Transverse colon (tissue), 4 donors: ENCODE data around the gene CSNK1G1. TPM values are rescaled to one million over a fixed set of nuclear protein-coding genes. Genes with fewer than 3 reads are reported as not detected.

Experiments used
- DNase-seq: peaks from one replicate; pipeline ENCODE4 v3.0.0-alpha.2; 2019
- H3K27ac ChIP-seq, 4 donors: fragments of 200-600 bp; sonication (generic); 2 replicates each; pipeline ENCODE4 v1.5.1; 2016 to 2018; ENCODE audit warnings: inconsistent platforms in 4 of 4
- H3K27me3 ChIP-seq: fragments of 200-600 bp; sonication (generic); 2 replicates; pipeline ENCODE4 v1.5.1; 2017; ENCODE audit warnings: inconsistent platforms
- H3K36me3 ChIP-seq, 4 donors: fragments of 200-600 bp; sonication (generic); 2 replicates each; pipeline ENCODE4 v1.5.1; 2017 to 2019; ENCODE audit warnings: inconsistent platforms in 4 of 4
- H3K4me1 ChIP-seq, 4 donors: fragments of 200-600 bp; sonication (generic); 2 replicates each; pipeline ENCODE4 v1.5.1; 2017 to 2020; ENCODE audit warnings: inconsistent platforms in 4 of 4
- H3K4me3 ChIP-seq, 4 donors: fragments of 200-600 bp; sonication (generic); 1 replicate in 1 of 4; 2 replicates in 3 of 4; pipeline versions ENCODE4 v1.5.1 to v1.6.1; 2017 to 2019; ENCODE audit warnings: inconsistent platforms in 4 of 4
- H3K9me3 ChIP-seq, 2 donors: fragments of 200-600 bp; sonication (generic); 2 replicates each; pipeline ENCODE4 v1.5.1; 2017 to 2019; ENCODE audit warnings: inconsistent platforms in 2 of 2
- EP300 ChIP-seq: sonication (generic); formaldehyde crosslinking; IDR thresholded peaks from one replicate; pipeline ENCODE4 v1.6.1; 2017; ENCODE audit warnings: antibody characterized with exemption, low read depth
- POLR2A ChIP-seq: fragments of 450-650 bp; IDR thresholded peaks from one replicate; pipeline ENCODE4 v1.6.1; 2016; ENCODE audit warnings: antibody characterized with exemption, mild to moderate bottlenecking, moderate library complexity
- POLR2AphosphoS5 ChIP-seq, 3 donors: sonication (generic); formaldehyde crosslinking; IDR thresholded peaks; one replicate each; pipeline ENCODE4 v1.6.1; 2016; ENCODE audit warnings: antibody characterized with exemption in 3 of 3
- whole genome bisulfite sequencing, 2 donors: methylation state at CpG; one replicate each; pipeline ENCODE4 v1.1.5; 2018; ENCODE audit warnings: low coverage in 1 of 2; 5-methylcytosine and 5-hydroxymethylcytosine counted together
- in situ Hi-C, 4 donors: fragments of 200-750 bp; cut with MboI; loops; one replicate each; pipeline versions ENCODE4 v1.15.0 to v1.15.1; 2017; ENCODE audit warnings: low sequenced_read_pairs in 3 of 4, low pct_ligation_motif_present in 1 of 4, low pct_unique_long_range_greater_than_20kb in 1 of 4
- intact Hi-C: fragments of 100-400 bp; cut with DNase I; formaldehyde crosslinking; loops from one replicate; pipeline ENCODE4 v1.15.1; 2023; ENCODE audit warnings: low total_unique reads
- small RNA-seq, 4 donors: library from RNA; depleted of rRNA; stranded (forward); fragments of <200 nt; gene quantifications; one replicate each; pipeline ENCODE3, GENCODE V24; 2016
- total RNA-seq, 4 donors: library from RNA; depleted of rRNA; stranded (reverse); fragments of >200 nt; gene quantifications; one replicate each; pipeline ENCODE4 v1.1.0, GENCODE V29; 2016
- TF ChIP-seq, protein P1 (sequence below), 5 experiments: fragments of 200-600 bp in 3 of 5; fragments of 450-650 bp in 2 of 5; sonication (generic) in 3 of 5; IDR thresholded peaks; 1 replicate in 2 of 5; 2 replicates in 3 of 5; pipeline ENCODE4 v1.5.1; 2016 to 2017; ENCODE audit warnings: antibody characterized with exemption in 5 of 5, inconsistent platforms in 3 of 5, mild to moderate bottlenecking in 2 of 5, moderate library complexity in 1 of 5

Gene CSNK1G1
- total RNA-seq, 4 donors from 2014 or later, result 6.2 to 34.4 (median 19.7) TPM

DNA sequence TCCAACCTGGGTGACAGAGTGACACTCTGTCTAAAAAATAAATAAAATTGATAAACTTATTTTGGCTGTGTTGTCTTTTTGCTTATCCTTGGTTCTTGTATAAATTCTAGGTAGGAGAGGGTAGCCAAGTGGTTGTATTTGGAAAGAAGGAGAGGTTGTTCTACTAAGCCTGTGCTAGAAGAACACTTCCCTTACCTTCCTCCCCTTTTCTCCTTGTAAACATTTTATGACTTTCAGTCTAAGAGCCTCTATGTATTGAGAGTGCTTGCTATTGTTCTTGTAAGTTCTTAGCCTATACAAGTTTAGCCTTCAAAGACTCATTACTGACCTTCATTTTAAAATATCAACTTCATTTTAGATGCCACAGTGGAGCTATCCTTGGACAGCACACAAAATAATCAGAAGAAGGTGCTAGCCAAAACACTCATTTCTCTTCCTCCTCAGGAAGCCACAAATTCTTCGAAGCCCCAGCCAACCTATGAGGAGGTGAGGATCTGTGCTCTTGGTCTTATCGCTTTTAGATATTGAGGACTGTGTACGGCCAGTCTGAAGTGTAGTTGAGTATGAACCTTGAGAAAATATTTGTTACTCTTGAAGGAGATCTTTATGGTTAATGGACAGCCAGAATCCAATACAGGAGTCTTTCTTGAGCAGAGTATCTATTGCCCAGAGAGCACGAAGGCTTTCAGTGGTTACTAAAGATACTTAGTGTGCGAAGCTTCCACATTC lies 238.1 kb downstream of the CSNK1G1 start:
- 90 to 92% methylated on average over 5 of the region's 5 CpGs for WGBS, 2 donors
- DNase-seq, result no peak

More for the DNA sequence above, 238.1 kb downstream of the CSNK1G1 start:
- H3K4me3 ChIP-seq, result no peak overlapping the region
- in situ Hi-C loops, result no loop called here
- TF ChIP-seq POLR2AphosphoS5 (IDR thresholded peaks at IDR 0.05) (no peak), POLR2A (no peak), EP300 (no peak)
- TF ChIP-seq, protein P1, sequence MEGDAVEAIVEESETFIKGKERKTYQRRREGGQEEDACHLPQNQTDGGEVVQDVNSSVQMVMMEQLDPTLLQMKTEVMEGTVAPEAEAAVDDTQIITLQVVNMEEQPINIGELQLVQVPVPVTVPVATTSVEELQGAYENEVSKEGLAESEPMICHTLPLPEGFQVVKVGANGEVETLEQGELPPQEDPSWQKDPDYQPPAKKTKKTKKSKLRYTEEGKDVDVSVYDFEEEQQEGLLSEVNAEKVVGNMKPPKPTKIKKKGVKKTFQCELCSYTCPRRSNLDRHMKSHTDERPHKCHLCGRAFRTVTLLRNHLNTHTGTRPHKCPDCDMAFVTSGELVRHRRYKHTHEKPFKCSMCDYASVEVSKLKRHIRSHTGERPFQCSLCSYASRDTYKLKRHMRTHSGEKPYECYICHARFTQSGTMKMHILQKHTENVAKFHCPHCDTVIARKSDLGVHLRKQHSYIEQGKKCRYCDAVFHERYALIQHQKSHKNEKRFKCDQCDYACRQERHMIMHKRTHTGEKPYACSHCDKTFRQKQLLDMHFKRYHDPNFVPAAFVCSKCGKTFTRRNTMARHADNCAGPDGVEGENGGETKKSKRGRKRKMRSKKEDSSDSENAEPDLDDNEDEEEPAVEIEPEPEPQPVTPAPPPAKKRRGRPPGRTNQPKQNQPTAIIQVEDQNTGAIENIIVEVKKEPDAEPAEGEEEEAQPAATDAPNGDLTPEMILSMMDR (IDR thresholded peaks at IDR 0.05), result no peak
- peaks cover 0 to 83% (median 35%) of the 10 kb centered on the region in 4 donors for H3K36me3 ChIP-seq
- H3K9me3 ChIP-seq, result no peaks in the 10 kb centered on the region
- H3K27me3 ChIP-seq, result no peaks in the 10 kb centered on the region
- H3K4me1 ChIP-seq, result no peaks in the 10 kb centered on the region
- intact Hi-C loops, result no loop called here
- no peak overlapping the region for H3K27ac ChIP-seq

Small RNAs within 50 kb of the gene (small RNA-seq; reads per million reads assigned to genes)
- gene RF00554, result 0 reads per million in 4 donors

Other genes starting within 250 kb of the CSNK1G1 start
- gene SNX22, start 204.4 kb downstream of the CSNK1G1 start, total RNA-seq, result 1 to 10 TPM in 2 of 4 donors, not detected in 2; 2.2 to 3.7 TPM
- 100 to 1,000 TPM in 3 of 4 donors, 10 to 100 TPM in 1; 39.6 to 226 (median 154) TPM for gene PPIB, start 193.2 kb downstream of the CSNK1G1 start, total RNA-seq
- 10 to 100 TPM in 1 of 4 donors, 1 to 10 TPM in 2, not detected in 1; 3.3 to 21.5 (median 4.0) TPM for gene PCLAF, start 25.3 kb upstream of the CSNK1G1 start, total RNA-seq
- gene TRIP4, start 31.7 kb upstream of the CSNK1G1 start, total RNA-seq, result 10 to 100 TPM; 16.9 to 53.3 (median 23.9) TPM
- gene ZNF609, start 104.4 kb upstream of the CSNK1G1 start, total RNA-seq, result 10 to 100 TPM; 16.1 to 34.8 (median 28.2) TPM